ENCODE data around the gene GMDS. TPM values are rescaled to one million over a fixed set of nuclear protein-coding genes. Genes with fewer than 3 reads are reported as not detected.
A peak's percentile ranks its signal among the peaks of the same experiment; 100 is the strongest.

Gene GMDS
- total RNA-seq: 17.9 and 22.1 TPM in 2 replicates

GRCh38 chr6:2245103-2245876 lies at the start of gene GMDS:
GMDS (minus strand) TSS chr6:2245605.
- no peak for TF ChIP-seq CTCF (conservative IDR thresholded peaks at IDR 0.05; ENCODE audit: low read depth, low read length)
- H3K4me3 ChIP-seq (ENCODE audit: low read depth, low read length): peak within 1 kb of the TSS; percentile 98
- DNase-seq (ENCODE audit: low read depth): no peak

GRCh38 chr6:2285510-2285909 lies 40.1 kb upstream of the GMDS start:
- no peak for TF ChIP-seq CTCF (conservative IDR thresholded peaks at IDR 0.05; ENCODE audit: low read depth, low read length)
- H3K4me3 ChIP-seq (ENCODE audit: low read depth, low read length): no peak overlapping the region
- no peak for DNase-seq (ENCODE audit: low read depth)

- no peak for TF ChIP-seq CTCF (conservative IDR thresholded peaks at IDR 0.05; ENCODE audit: low read depth, low read length)
- DNase-seq (ENCODE audit: low read depth): no peak
Observed at GRCh38 chr6:2275892-2276242, 30.5 kb upstream of the GMDS start.

GRCh38 chr6:2274981-2275891 lies 29.8 kb upstream of the GMDS start:
- TF ChIP-seq CTCF (conservative IDR thresholded peaks at IDR 0.05; ENCODE audit: low read depth, low read length): no peak
- DNase-seq (ENCODE audit: low read depth): no peak
- no peak overlapping the region for H3K4me3 ChIP-seq (ENCODE audit: low read depth, low read length)

More at GRCh38 chr6:2275892-2276242, 30.5 kb upstream of the GMDS start:
- no peak overlapping the region for H3K4me3 ChIP-seq (ENCODE audit: low read depth, low read length)

- DNase-seq (ENCODE audit: low read depth): no peak
- H3K4me3 ChIP-seq (ENCODE audit: low read depth, low read length): no peak overlapping the region
- no peak for TF ChIP-seq CTCF (conservative IDR thresholded peaks at IDR 0.05; ENCODE audit: low read depth, low read length)
Observed at GRCh38 chr6:2272696-2273095, 27.3 kb upstream of the GMDS start.

GRCh38 chr6:2270054-2270453 lies 24.6 kb upstream of the GMDS start:
- H3K4me3 ChIP-seq (ENCODE audit: low read depth, low read length): no peak overlapping the region
- no peak for DNase-seq (ENCODE audit: low read depth)
- no peak for TF ChIP-seq CTCF (conservative IDR thresholded peaks at IDR 0.05; ENCODE audit: low read depth, low read length)
